CD4-positive, alpha-beta T cell treated with Interleukin-17A for 4 hours (primary cell): Measurements from ENCODE around the gene XPO6.

Experiments
- DNase-seq: peaks from one replicate; pipeline ENCODE4 v3.0.0-alpha.2; 2020; ENCODE audit warnings: mixed read lengths

Gene XPO6

DNA sequence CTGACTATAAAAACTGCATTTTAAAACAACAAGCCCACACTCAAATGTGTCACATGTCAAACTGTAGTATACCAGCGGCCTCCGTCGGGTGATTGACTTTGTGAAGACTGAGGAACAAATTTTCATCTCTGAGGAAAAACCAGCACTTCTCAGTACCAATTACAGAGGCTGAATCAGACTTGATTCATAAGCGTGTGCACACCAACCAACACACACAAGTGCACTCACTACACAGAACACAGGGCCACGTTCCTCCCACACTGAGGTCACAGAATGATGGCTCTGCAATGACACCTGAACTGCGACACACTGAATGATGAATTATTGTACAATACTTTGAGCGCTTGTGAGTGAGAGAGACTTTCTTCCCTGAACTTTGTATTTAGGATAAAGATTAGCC lies 29.6 kb downstream of the XPO6 start:
- peak; percentile 58 for DNase-seq

DNA sequence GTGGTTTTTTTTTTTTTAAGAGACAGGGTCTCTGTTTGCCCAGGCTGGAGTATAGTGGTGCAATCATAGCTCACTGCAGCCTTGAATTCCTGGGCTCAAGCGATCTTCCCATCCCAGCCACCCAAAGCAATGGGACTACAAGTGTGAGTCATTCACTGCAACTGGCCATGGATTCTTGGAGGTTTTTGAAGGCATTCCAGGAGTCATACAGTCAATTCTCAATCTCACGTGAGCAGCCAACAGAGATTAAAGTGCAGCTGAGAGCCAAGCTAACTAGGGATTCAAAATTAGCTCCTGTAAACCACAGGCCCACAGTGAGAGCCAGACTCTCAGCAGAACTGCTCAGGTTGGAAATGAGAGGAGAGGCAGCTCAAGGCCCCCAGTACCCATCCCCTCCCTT lies 30.2 kb downstream of the XPO6 start:
- DNase-seq = no peak

DNA sequence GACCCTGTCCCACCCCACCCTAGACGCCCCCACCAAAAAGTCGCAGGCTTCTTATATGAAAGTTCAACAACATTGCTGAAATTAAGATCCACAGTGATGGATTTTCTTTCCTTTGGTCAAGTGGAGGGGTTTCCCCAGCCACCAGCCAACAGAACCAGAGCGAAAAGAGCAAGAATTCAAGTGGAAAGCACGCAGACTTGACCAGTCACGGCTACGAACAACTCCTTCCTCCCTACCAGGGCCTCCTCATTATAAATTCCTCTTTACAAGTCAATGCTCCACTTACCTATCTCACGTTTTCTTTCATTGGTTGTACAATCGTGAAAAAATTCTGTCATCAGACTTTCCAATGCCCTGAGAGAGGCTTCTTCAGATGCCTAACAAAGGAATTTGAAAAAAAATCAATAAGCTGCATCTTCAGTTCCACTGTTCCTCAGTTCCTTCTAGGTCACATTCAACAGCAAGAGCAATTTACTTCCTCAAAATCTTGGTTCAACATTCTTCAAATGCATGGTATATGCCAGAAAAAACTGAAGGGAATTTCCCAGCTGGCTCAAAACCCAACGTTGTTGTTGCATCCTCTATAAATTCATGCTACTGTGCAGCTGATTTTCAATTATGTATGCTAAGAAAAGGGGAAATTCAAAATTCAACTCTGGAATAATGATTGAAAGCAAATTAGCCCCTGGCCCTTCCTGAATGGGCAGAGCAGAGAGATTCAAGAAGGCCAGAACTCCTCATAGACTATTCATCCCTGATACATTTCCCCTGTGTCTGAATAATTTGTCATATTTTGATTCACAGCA lies 30.9 kb downstream of the XPO6 start:
- no peak for DNase-seq

DNA sequence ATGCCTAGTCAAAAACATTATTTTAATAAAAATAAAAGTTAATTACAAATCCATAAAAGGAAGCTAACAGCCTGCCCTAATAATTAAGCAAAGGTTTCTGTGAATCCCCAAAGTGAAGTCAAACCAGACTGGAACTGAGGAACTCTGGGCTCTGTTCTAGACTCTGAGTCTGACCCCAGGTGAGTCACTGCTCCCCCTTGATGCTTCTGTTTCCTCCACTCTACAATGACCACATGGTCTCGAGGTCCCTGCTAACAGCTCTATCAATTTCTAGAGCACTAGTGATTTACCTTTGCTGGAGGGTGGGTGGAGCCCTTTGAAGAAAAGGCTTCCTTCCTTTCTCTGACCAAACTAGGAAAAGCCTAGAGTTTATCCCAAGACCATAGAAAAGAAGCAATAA lies 32.4 kb downstream of the XPO6 start:
- peak; percentile 41 for DNase-seq

DNA sequence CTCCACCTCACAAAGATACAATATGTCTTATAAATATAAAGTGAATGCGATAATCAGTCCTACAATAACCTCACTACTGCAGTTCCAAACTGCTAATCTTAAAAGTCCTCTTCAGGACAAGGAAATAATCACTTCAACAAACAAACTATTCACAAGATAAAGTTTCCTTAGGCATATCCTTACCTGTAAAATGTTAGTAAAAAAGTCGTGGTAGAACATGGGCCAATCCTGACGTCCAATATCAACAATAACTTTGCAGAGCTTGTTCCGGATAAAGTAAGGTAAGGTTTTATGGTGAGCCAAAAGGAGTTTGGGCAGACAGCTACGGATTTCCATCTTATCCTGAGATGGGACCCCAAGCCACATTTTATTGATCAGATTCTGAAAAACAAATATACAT lies 36.0 kb downstream of the XPO6 start:
- DNase-seq = no peak

DNA sequence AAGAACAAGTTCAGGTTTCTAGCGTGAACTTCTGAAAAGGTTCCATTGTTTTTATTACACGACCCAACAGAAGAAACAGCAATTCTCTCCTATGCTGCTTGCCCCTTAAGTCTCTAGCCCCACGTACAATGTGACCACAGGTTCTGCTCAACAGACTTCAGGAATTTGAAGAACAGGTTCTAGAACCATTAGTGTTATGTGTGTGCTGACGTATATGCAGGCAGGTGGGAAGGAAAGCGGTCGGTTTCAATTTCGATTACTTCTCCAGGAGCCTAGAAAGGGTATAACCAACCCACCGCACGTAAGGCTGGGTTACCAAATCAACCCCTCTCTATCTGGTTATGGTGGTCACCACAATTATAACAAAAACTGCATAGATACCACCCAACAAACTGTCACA lies 39.4 kb downstream of the XPO6 start:
- DNase-seq = no peak

DNA sequence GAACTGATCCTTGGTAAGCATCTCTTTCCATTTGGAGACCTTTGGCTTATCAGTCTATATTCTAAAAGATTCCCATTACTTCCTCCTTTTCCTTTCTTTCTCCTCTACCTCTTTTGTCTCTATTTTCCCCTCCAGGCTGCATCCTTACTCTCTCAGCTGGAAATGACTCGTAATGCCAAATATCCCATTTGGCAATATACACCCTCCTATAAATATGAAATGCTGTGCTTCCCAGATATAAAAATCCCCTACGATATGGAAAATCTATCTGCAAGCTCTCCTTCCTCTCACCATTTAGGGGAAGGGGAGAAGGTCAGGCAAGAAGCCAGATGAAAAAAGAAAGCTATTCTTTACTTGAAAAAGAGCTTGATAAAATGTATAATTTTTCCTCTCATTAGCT lies 39.9 kb downstream of the XPO6 start:
- DNase-seq = no peak

DNA sequence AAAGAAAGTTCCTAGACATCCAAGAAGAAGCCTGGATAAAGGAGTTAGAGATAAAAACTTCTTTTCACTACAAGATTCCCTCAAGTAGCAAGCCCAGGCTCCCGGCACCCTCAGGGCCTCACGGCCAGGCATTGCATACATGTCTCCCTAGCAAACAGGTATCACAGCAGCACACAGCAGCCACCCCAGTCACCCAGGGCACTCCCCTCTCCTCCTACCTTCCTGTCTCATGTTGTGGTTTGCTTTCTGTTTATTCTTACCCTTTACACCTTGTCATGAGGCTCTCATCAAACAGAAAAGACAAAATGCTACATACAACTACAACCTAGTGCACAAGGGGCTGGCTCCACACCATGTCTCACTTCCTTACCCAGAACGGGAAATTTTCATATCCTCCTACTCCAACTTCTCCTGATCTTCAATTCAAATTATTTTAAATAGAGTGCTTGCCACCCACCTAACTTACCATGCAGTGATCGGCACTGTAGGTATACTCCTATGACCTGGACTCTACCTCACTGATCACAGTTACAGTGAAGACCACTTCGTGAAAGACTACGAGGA lies 42.7 kb downstream of the XPO6 start:
- DNase-seq = peak; percentile 79

DNA sequence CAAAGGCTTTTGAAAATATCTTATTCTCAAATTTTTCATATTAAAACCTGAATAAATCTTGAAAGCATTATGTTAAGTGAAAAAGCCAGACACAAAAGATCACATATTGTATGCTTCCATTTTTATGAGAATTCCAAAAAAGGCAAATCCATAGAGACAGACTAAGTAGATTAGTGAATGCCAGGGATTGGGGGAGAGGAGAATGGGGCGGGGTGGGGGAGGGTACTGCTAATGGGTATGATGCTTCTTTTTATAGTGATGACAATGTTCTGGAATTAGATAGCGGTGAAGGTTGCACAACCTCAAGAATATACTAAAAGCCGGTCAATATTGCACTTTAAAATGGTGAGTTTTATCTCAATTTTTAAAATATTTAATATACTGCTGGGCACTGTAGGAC lies 44.0 kb downstream of the XPO6 start:
- no peak for DNase-seq

DNA sequence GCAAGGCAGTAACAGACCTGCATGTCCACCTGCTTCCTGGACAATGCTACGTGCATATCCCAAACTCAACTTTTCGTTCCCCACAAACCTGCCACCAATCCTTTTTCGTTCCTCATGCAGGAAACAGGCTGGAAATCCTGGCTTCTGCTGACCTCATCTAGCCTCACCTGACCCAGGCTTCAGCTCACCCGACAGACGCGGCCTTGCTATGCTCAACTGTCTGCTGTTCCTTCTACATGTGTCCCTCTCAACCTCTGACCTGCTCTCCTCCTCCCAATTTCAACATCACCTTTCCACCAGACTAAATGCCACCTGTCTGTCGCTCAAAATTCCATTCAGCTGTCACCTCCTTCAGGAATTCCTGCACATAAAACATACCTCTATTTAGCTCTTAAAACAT lies 44.5 kb downstream of the XPO6 start:
- DNase-seq = no peak

DNA sequence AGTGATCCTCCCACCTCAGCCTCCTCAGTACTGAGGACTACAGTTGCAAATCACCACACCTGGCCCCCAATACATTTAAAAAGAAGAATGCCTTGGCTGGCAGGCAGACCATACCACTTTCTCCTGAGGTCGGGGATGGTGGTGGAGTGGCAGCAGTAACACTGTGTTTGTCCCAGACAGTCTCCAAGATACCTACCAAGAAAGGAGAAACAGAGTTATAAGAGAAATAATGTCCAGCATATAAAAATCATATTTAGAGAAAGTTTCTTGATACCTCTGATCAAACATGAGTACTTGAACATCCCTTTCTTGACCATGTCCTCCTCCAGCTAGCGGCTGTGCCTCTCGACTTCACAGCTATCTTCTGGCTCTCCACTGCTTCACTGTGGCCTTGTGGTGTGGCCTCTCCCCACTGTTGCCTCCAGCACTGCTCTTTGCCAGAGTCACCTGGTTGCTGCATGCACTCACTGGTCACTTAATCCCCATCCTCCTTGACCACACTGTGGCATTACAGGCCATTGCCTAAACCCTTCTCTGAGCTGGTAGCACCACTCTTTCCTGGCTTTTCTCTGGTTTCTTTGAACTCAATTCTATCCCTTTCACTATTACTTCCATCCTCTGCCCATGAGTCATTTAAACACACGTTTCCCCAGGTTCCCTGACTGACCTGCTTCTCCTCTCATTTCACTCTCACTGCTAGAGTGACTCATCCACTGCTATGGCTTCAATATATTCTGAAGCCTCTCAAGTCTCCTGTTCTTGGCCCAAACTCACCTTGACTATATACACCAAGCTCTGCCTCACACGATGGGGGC lies 45.2 kb downstream of the XPO6 start:
- peak; percentile 38 for DNase-seq

DNA sequence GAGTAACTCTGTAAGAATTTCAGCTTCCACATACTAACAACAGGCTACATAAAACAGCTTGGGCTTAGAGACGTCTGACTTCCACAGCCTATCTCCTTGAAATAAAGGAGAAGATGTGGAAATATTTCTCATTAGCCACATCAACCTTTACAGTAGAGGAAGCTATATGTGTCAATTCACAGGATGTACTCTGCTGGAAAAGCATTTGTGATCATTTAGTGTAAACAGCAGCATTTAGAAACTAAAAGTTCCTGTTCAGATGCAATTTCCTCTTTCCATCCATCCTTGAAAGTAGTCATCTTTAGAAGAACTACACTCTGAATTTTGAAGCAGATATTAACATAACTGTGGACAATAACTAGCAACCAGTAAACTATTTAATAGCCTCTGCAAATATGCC lies 46.2 kb downstream of the XPO6 start:
- DNase-seq = no peak

DNA sequence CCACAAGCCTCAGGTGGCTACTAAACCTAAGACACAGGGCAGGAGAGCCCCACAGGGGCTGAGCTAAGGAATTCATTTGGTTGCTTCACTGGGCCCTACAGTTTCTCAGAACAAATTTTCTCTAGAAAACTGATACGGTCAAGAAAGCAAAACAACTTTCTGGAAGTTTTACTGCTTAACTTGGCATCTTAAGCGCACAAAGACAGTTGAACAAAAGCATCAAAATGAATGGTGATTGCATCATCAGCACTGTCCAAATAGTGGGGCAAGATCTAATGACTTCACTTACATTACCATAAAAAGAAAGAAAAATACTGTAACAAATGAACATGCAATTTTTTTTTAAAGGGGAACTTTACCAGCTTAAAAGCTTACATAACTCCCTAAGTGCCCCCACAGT lies 47.6 kb downstream of the XPO6 start:
- DNase-seq = no peak

DNA sequence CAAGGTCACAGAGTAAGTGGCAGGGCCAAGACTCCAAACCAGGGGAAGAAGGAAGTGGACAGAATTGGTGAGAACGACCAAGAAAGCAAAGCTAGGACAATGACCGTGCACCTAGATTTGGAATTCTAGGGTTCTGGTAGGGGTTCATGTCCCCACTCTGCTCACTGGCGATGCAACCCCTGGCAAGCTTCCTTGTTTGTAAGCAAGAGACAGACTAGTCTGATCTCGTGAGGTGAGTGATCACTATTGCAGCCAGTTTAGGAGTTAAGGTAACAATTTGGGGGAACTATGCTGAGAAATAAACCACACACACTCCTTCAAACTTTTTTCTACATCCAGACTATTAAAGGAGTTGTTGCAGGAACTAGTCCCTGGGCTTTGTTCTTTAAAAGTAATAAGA lies 48.1 kb downstream of the XPO6 start:
- no peak for DNase-seq

DNA sequence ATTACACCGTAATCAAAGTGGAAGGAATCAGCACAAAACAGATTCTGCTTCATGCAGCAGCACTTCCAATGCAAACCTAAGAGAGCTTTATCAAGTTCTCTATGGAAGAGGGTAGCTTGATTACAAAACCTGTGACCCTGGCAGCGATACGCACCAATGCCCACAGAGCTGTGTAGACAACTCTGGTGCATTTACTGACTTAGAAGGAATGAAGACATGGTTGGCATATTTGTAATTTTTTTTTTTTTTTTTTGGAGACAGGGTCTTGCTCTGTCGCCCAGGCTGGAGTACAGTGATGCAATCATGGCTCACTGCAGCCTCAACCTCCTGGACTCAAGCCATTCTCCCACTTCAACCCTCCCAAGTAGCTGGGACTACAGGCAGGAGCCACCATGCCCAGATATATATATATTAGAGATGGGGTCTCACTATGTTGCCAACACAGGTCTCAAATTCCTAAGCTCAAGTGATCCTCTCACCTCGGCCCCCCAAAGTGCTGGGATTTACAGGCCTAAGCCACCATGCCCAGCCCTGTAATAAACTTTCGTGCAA lies 49.4 kb downstream of the XPO6 start:
- DNase-seq = no peak

DNA sequence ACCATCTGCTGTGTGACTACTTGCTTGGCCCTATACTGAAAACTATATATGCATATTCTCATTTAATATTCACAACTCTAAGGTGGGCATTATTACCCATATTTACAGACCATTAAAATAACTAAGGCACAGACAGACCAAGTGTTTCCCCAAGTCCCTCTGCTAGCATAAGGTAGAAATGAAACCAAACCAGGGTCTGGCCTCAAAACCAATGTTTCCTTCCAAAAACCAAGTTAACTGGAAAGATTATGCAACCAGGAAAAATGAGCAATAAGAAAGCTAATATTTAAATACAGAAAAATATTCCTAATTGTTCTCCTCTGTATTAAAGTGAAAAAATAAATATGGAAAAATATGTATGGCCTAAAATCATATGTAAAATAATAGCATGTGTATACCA lies 50.1 kb downstream of the XPO6 start:
- DNase-seq = no peak

DNA sequence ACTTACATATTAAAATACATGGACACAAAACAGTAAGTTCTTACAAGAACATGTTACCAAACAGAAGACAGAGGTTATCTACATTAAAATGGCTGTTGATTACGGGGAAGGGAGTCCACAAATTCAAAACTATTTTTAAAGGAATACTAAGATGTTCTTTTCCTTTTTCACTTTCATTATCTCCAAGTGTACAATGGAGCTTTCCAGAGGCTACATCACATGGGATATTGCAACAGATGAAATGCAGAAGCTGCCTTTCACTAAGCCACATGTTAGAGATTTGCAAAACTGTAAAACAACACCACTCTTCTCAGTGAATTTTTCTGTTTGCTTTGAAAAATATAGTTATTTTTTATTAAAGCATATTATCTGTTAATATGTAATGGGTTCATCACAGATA lies 53.6 kb downstream of the XPO6 start:
- no peak for DNase-seq

DNA sequence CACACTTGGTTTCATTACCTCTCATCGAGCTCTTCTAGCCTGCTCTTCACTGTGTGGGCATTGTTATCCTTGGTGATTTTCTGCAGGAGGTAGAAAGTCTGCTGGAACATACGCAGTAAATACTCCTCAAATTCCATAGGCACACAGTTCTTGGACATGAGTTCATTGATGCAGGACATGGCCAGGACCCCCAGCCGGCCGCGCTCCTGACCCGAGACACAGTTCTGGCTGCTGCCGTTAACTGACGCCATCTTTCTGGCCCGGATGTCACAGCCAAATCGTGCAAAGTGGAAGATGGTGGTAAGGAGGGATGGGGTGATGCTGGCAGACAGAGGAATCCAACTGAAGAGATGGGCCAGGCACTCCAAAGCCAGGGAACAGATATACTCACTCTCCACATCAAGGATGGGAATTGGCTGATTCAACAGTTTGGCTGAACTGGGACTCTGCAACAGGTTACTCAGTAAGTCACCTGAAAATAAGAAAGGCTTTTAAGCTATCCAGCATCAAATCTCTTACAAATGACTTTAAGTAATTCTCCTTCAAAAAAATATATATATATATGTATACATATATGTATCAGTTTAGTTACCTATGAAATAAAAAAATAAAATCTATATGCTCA lies 55.6 kb downstream of the XPO6 start:
- no peak for DNase-seq

DNA sequence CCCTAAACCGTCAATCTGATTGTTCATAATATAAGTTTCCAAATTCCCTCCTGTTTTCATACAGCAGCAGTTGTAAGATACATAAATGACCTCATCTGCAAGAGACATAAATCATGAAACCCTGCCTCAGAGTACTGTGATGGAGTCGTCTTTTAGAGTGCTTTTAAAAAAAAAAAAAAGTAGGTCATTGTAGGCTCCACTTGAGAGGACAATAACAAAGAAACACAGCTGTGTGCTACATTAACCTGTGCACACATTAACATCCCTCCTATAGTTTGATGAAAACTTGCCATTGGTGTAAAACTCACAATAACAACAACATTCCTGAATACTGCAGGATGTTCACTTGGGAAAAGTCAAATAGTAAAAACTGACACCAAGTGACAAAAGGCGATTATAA lies 56.5 kb downstream of the XPO6 start:
- DNase-seq = no peak

DNA sequence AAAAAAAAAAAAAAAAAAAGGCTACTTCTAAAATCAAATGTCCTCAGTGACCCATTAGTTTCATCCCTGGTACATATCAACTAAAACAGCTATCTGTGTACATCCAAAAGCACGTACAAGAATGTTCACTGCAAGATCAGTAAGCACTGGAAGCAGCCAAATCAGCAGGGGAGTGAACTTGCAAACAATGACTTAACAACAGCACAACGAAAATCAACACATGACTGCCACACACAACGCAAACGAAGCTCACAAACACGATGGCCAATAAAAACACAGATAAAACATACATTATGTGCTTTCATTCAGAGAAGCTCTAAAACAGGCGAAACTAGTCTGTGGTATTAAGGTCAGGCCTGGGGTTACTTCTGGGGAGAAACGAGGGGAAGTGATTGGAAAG lies 60.6 kb downstream of the XPO6 start:
- no peak for DNase-seq

DNA sequence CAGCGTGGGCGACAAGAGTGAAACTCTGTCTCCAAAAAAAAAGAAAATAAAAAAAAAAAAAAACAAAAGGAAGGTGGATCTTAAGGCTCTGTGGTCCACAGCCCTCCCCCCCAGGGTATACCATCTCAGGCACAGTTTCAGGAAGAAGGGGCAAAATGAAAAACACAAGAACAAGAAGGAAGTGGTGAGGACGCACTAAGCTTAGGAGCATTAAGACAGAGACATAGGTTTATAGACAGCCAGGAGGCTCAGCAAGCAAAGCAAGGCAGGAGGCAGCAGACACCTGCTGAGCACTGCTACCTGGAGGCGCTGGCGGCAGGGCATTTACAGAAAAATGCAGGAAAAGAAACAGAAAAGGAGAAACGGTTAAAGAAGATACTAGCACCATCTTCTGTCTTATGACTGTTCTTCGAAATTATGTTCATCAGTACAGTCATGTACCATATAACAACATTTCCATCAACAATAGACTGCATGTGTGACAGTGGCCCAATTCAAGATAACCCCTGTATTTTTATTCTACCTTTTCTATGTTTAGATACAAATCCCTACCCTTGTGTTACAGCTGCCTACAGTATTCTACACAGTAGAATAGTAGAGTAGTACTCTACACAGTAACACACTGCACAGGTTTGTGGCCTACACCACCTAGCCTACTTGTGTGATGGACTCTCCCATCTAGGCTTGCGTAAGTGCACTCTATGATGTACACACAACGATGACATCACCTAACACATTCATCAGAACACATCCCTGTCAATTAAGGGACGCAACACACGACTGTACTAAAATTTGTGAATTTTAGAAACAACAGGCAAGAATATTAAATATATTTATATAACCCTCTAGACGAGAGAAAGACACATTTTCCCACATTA lies 62.5 kb downstream of the XPO6 start:
- DNase-seq = peak; percentile 66

DNA sequence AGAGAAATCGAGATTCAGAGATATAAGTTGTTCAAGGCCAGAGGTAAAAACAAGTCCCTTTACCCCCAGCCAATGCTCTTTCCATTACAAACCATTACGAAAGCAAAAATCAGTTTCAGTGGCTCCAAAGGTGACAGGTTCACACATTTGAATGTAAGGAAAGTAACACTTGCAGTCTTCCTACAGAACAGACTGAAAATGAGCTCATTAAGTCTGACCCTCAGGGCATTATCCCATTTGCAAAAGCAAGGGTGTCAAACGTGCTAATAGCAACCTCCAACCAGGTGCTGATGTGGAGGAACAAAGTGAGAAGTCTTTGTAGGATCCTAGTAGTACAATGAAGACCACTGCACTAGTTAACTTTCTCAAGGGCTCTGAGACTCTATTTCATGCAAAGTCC lies 65.2 kb downstream of the XPO6 start:
- DNase-seq = no peak
